H9 (cell line): Measurements from ENCODE around the gene LRP3. TPM values are rescaled to one million over a fixed set of nuclear protein-coding genes. Genes with fewer than 3 reads are reported as not detected.

Source experiments
- DNase-seq: peaks from one replicate; pipeline ENCODE4 v3.0.0-alpha.2; 2017
- H2AFZ ChIP-seq: one replicate; pipeline ENCODE4 v1.6.1; 2013; ENCODE audit warnings: mild to moderate bottlenecking, low read length, control low read depth, moderate library complexity
- H2AK5ac ChIP-seq: 2 replicates; pipeline ENCODE4 v1.6.1; 2013; ENCODE audit warnings: low read length, control low read depth, mixed read lengths; ENCODE audit not compliant: insufficient read length
- H2BK120ac ChIP-seq: one replicate; pipeline ENCODE4 v1.6.1; 2013; ENCODE audit warnings: low read depth, mild to moderate bottlenecking, low read length, control low read depth, inconsistent platforms; ENCODE audit not compliant: poor library complexity, severe bottlenecking
- H2BK12ac ChIP-seq: 2 replicates; pipeline ENCODE4 v1.6.1; 2013; ENCODE audit warnings: low read length, control low read depth, mixed read lengths, low read depth; ENCODE audit not compliant: insufficient read length
- H2BK15ac ChIP-seq: 2 replicates; pipeline ENCODE4 v1.6.1; 2013; ENCODE audit warnings: low read depth, low read length, control low read depth
- H2BK20ac ChIP-seq: one replicate; pipeline ENCODE4 v1.6.1; 2013; ENCODE audit warnings: low read depth, mild to moderate bottlenecking, low read length, control low read depth, inconsistent platforms; ENCODE audit not compliant: poor library complexity, severe bottlenecking
- H2BK5ac ChIP-seq: 2 replicates; pipeline ENCODE4 v1.6.1; 2013; ENCODE audit warnings: low read length, control low read depth, mixed read lengths; ENCODE audit not compliant: insufficient read length
- H3K14ac ChIP-seq: 2 replicates; pipeline ENCODE4 v1.6.1; 2013; ENCODE audit warnings: low read length, control low read depth; ENCODE audit not compliant: insufficient read depth
- H3K18ac ChIP-seq: 2 replicates; pipeline ENCODE4 v1.6.1; 2013; ENCODE audit warnings: low read depth, mild to moderate bottlenecking, mixed read lengths, low read length, control low read depth; ENCODE audit not compliant: insufficient read length
- H3K23ac ChIP-seq: 2 replicates; pipeline ENCODE4 v1.6.1; 2013; ENCODE audit warnings: low read length, control low read depth, mixed read lengths, low read depth; ENCODE audit not compliant: insufficient read length
- H3K23me2 ChIP-seq: 2 replicates; pipeline ENCODE4 v1.6.1; 2013; ENCODE audit warnings: low read depth, mild to moderate bottlenecking, mixed read lengths, low read length, control low read depth; ENCODE audit not compliant: insufficient read length, poor library complexity, severe bottlenecking
- H3K27ac ChIP-seq: 2 replicates; pipeline ENCODE4 v1.5.1; 2013; ENCODE audit warnings: low read length, control low read depth, mixed read lengths, low read depth; ENCODE audit not compliant: insufficient read length
- H3K27me3 ChIP-seq: 2 replicates; pipeline ENCODE4 v1.6.1; 2013; ENCODE audit warnings: low read length, control low read depth, inconsistent platforms; ENCODE audit not compliant: insufficient read depth
- H3K4ac ChIP-seq: 2 replicates; pipeline ENCODE4 v1.6.1; 2013; ENCODE audit warnings: low read depth, mild to moderate bottlenecking, control low read depth, inconsistent platforms, low read length, moderate library complexity
- H3K4me1 ChIP-seq: 2 replicates; pipeline ENCODE4 v1.6.1; 2013; ENCODE audit warnings: low read length, control low read depth, inconsistent platforms; ENCODE audit not compliant: insufficient read depth
- H3K4me2 ChIP-seq: 2 replicates; pipeline ENCODE4 v1.6.1; 2013; ENCODE audit warnings: low read length, control low read depth, mixed read lengths; ENCODE audit not compliant: insufficient read length, insufficient read depth
- H3K56ac ChIP-seq: 2 replicates; pipeline ENCODE4 v1.6.1; 2013; ENCODE audit warnings: low read depth, mild to moderate bottlenecking, mixed read lengths, low read length, control low read depth; ENCODE audit not compliant: insufficient read length
- H3K79me1 ChIP-seq: 2 replicates; pipeline ENCODE4 v1.6.1; 2013; ENCODE audit warnings: low read depth, mild to moderate bottlenecking, moderate library complexity, low read length, control low read depth, inconsistent platforms; ENCODE audit not compliant: insufficient read depth, poor library complexity, severe bottlenecking
- H3K79me2 ChIP-seq: 2 replicates; pipeline ENCODE4 v1.6.1; 2013; ENCODE audit warnings: low read length, control low read depth, inconsistent platforms; ENCODE audit not compliant: insufficient read depth
- H3K9ac ChIP-seq: 2 replicates; pipeline ENCODE4 v1.6.1; 2013; ENCODE audit warnings: low read length, control low read depth, mixed read lengths; ENCODE audit not compliant: insufficient read length; ENCODE audit errors: extremely low read depth
- H3K9me3 ChIP-seq: one replicate; pipeline ENCODE4 v1.6.1; 2013; ENCODE audit warnings: low read depth, low read length, inconsistent platforms; ENCODE audit not compliant: control insufficient read depth
- H3T11ph ChIP-seq: one replicate; pipeline ENCODE4 v1.6.1; 2013; ENCODE audit warnings: mild to moderate bottlenecking, low read length, control low read depth, inconsistent platforms
- H4K20me1 ChIP-seq: one replicate; pipeline ENCODE4 v1.6.1; 2013; ENCODE audit not compliant: control insufficient read depth, insufficient read length, insufficient read depth
- H4K5ac ChIP-seq: 2 replicates; pipeline ENCODE4 v1.6.1; 2013; ENCODE audit warnings: low read depth, mild to moderate bottlenecking, mixed read lengths, low read length, control low read depth; ENCODE audit not compliant: insufficient read length
- H4K8ac ChIP-seq: replicated peaks from 2 replicates; pipeline ENCODE4 v1.6.1; 2013; ENCODE audit warnings: low read length, control low read depth, mixed read lengths, low read depth; ENCODE audit not compliant: insufficient read length
- H4K91ac ChIP-seq: 2 replicates; pipeline ENCODE4 v1.6.1; 2013; ENCODE audit warnings: low read depth, mild to moderate bottlenecking, moderate library complexity, mixed read lengths, low read length, control low read depth; ENCODE audit not compliant: insufficient read length
- H3K27ac Mint-ChIP-seq, 3 experiments: 2 replicates in 2 of 3; 3 replicates in 1 of 3; pipeline ENCODE4 v1.8.0; 2020 to 2021; ENCODE audit warnings: mixed read lengths in 3 of 3, mild to moderate bottlenecking in 1 of 3, moderate library complexity in 1 of 3
- H3K27me3 Mint-ChIP-seq: 2 replicates; pipeline ENCODE4 v1.8.0; 2021; ENCODE audit warnings: low read depth, mild to moderate bottlenecking, moderate library complexity, mixed read lengths
- H3K36me3 Mint-ChIP-seq, 3 experiments: 2 replicates in 2 of 3; 3 replicates in 1 of 3; pipeline ENCODE4 v1.8.0; 2020 to 2021; ENCODE audit warnings: low read depth in 3 of 3, mixed read lengths in 3 of 3; ENCODE audit not compliant: insufficient read depth in 1 of 3
- H3K4me1 Mint-ChIP-seq, 2 experiments: 2 replicates each; pipeline ENCODE4 v1.8.0; 2020; ENCODE audit warnings: mixed read lengths in 2 of 2
- H3K4me3 Mint-ChIP-seq, 2 experiments: 2 replicates in 1 of 2; 3 replicates in 1 of 2; pipeline ENCODE4 v1.8.0; 2020 to 2021; ENCODE audit warnings: mild to moderate bottlenecking in 2 of 2, mixed read lengths in 2 of 2, moderate library complexity in 1 of 2
- H3K9me3 Mint-ChIP-seq, 2 experiments: 2 replicates in 1 of 2; 3 replicates in 1 of 2; pipeline ENCODE4 v1.8.0; 2020; ENCODE audit warnings: mild to moderate bottlenecking in 2 of 2, mixed read lengths in 2 of 2, moderate library complexity in 1 of 2
- CTCF ChIP-seq: fragments of 200-600 bp; sonication (generic); conservative IDR thresholded peaks from 3 replicates; pipeline ENCODE4 v1.8.0; 2021; ENCODE audit warnings: antibody characterized with exemption, mild to moderate bottlenecking
- WGBS: extraction: QIAGEN DNeasy Blood & Tissue Kit; methylation state at CpG from one replicate; pipeline ENCODE4 v1.1.7; 2013; ENCODE audit warnings: missing lambda C conversion rate, low lambda C conversion rate, mixed read lengths; ENCODE audit not compliant: insufficient read length; ENCODE audit errors: extremely low coverage; 5-methylcytosine and 5-hydroxymethylcytosine counted together
- total RNA-seq: library from RNA; stranded (reverse); gene quantifications from 2 replicates; pipeline ENCODE4 v1.2.1, GENCODE V29; 2021

Gene LRP3
- total RNA-seq, 1 experiment from 2014 or later = 29.2 TPM

GRCh38 chr19:33252971-33253370 lies 58.8 kb downstream of the LRP3 start:
- TF ChIP-seq CTCF = no peak
- no peak overlapping the region for H3K4me2 ChIP-seq
- no peak overlapping the region for H3K27ac ChIP-seq

More at GRCh38 chr19:33252971-33253370, 58.8 kb downstream of the LRP3 start:
- no peak overlapping the region for H3K14ac ChIP-seq
- H3K79me1 ChIP-seq = no peaks in the 10 kb centered on the region
- no peak overlapping the region for H2AFZ ChIP-seq
- no peak overlapping the region for H3K27ac Mint-ChIP-seq
- H3K79me2 ChIP-seq = no peaks in the 10 kb centered on the region
- no peaks in the 10 kb centered on the region for H3K4me1 ChIP-seq
- H3K23me2 ChIP-seq = no peaks in the 10 kb centered on the region
- H4K8ac ChIP-seq = no peak overlapping the region
- H2BK5ac ChIP-seq = no peak overlapping the region
- H2AK5ac ChIP-seq = no peak overlapping the region
- no peak overlapping the region for H3K9ac ChIP-seq
- no peaks in the 10 kb centered on the region for H3K27me3 ChIP-seq
- no peaks in the 10 kb centered on the region for H3K9me3 ChIP-seq
- no peak overlapping the region for H3K23ac ChIP-seq
- H3K18ac ChIP-seq = no peak overlapping the region
- no peak overlapping the region for H4K91ac ChIP-seq
- H4K5ac ChIP-seq = no peak overlapping the region
- H3K27me3 Mint-ChIP-seq = peaks cover 3% of the 10 kb centered on the region
- H3K36me3 Mint-ChIP-seq = no peaks in the 10 kb centered on the region; a peak in 1 of 7 replicates
- H2BK120ac ChIP-seq = no peak overlapping the region
- no peak overlapping the region for H3K4ac ChIP-seq
- no CpG with 5 or more reads among the region's 8 CpGs for WGBS
- DNase-seq = no peak
- H2BK12ac ChIP-seq = no peak overlapping the region
- H2BK20ac ChIP-seq = no peak overlapping the region
- H3K56ac ChIP-seq = no peak overlapping the region
- H3K9me3 Mint-ChIP-seq = peaks cover 3% of the 10 kb centered on the region in 2 experiments; a peak in 2 of 5 replicates
- H3T11ph ChIP-seq = no peak overlapping the region
- H3K4me1 Mint-ChIP-seq = peaks cover 0 to 3% of the 10 kb centered on the region in 2 experiments; a peak in 2 of 4 replicates
- H2BK15ac ChIP-seq = no peak overlapping the region
- no peaks in the 10 kb centered on the region for H4K20me1 ChIP-seq
- no peak overlapping the region for H3K4me3 Mint-ChIP-seq
